Measurements from ENCODE around the gene METTL6. TPM values are rescaled to one million over a fixed set of nuclear protein-coding genes. Genes with fewer than 3 reads are reported as not detected.

METTL6 gene
- total and polyA plus RNA-seq, 10 of the 15 experiments (the other 5 are each of a cell fraction or from before 2014, with no cell fraction given), result 13.8 to 29.6 (median 20.8) TPM

GRCh38 chr3:15368561-15369135 lies 58.7 kb downstream of the METTL6 start:
- Histone ChIP-seq H3K79me2 (ENCODE audit: control insufficient read depth, insufficient read depth, low read length) (no peaks in the 10 kb centered on the region), H3K9me3 (replicated peaks; ENCODE audit: control insufficient read depth, insufficient read depth, low read length) (no peaks in the 10 kb centered on the region), H3K36me3 (ENCODE audit: control insufficient read depth in 2 of 2, insufficient read depth in 2 of 2, low read length in 1 of 2) (no peaks in the 10 kb centered on the region), H2AFZ (ENCODE audit: control insufficient read depth, low read depth, low read length) (no peak overlapping the region), H4K20me1 (ENCODE audit: control insufficient read depth, insufficient read depth) (no peaks in the 10 kb centered on the region), H3K4me1 (ENCODE audit: control insufficient read depth, insufficient read depth, low read length) (peaks cover 8% of the 10 kb centered on the region; the same call in 1 of the 2 replicates), H3K9ac (ENCODE audit: control insufficient read depth, insufficient read depth, low read length) (no peak overlapping the region), H3K27me3 (replicated peaks in 1 of 2; ENCODE audit: control insufficient read depth in 2 of 2, insufficient read depth in 2 of 2, low read length in 1 of 2) (no peaks in the 10 kb centered on the region), H3K4me2 (ENCODE audit: control insufficient read depth, insufficient read depth) (no peak overlapping the region), H3K27ac (ENCODE audit: control insufficient read depth, insufficient read depth) (no peak overlapping the region), H3K4me3 (no peak overlapping the region)
- in situ Hi-C loops (cut with MboI), result loop anchor here (25.0 kb wide), 2 partner anchors 1144 to 1544 kb away; partner anchors contain the start of gene RFTN1
- intact Hi-C loops (cut with micrococcal nuclease; ENCODE audit: unreplicated experiment), result no loop called here
- SMC1A ChIA-PET (ENCODE audit: uncharacterized antibody, unreplicated experiment), result interaction anchor here (1.3 to 2.3 kb wide), 3 partner anchors 10 to 100 kb away, joined by 4 to 8 read pairs (median 5); no protein-coding TSS in a partner anchor
- CTCF ChIA-PET, result interaction anchor here (1.2 to 3.5 kb wide), 3 partner anchors 10 to 165 kb away, joined by 5 to 16 read pairs (median 7); no protein-coding TSS in a partner anchor
- POLR2A ChIA-PET, result no interaction called here
- DNase-seq (ENCODE audit: low read depth, low spot score), result no peak
- WGBS (ENCODE audit: insufficient coverage, insufficient replicate concordance, low lambda C conversion rate, missing lambda C conversion rate), result 90% methylated on average over 6 of the region's 6 CpGs
- no peak for FAIRE-seq
- no peak for ATAC-seq
- BruUV-seq (replicated peaks), result no TSS peak
- RAD21 ChIA-PET (ENCODE audit: unreplicated experiment), result interaction anchor here (1.0 to 2.2 kb wide), 2 partner anchors 100 to 168 kb away, joined by 3 to 9 read pairs; no protein-coding TSS in a partner anchor
- no peak for TF ChIP-seq CBX5 (IDR thresholded peaks at IDR 0.05; ENCODE audit: low read depth)
- TF ChIP-seq BRCA1 (IDR thresholded peaks at IDR 0.05; ENCODE audit: low read depth, low read length), result no peak
- TF ChIP-seq ZBTB11 (CRISPR knock-in tag; IDR thresholded peaks at IDR 0.05), result no peak
- no peak for TF ChIP-seq STAT3 (IDR thresholded peaks at IDR 0.05; ENCODE audit: low read depth, low read length)
- no peak for TF ChIP-seq SMAD5 (IDR thresholded peaks at IDR 0.05; ENCODE audit: low read depth)
- TF ChIP-seq JUNB (IDR thresholded peaks at IDR 0.05), result no peak
- TF ChIP-seq SIN3A (IDR thresholded peaks at IDR 0.05; ENCODE audit: low read depth, low read length), result no peak
- TF ChIP-seq GABPA (IDR thresholded peaks at IDR 0.05; ENCODE audit: low read depth), result no peak
- TF ChIP-seq ZNF217 (IDR thresholded peaks at IDR 0.05), result no peak
- TF ChIP-seq STAT1 (conservative IDR thresholded peaks at IDR 0.05), result no peak
- TF ChIP-seq MTA2 (IDR thresholded peaks at IDR 0.05; ENCODE audit: low read depth), result no peak
- TF ChIP-seq POU2F2 (IDR thresholded peaks at IDR 0.05; ENCODE audit: borderline replicate concordance, low read depth, low read length), result no peak
- TF ChIP-seq NBN (IDR thresholded peaks at IDR 0.05), result no peak
- no peak for TF ChIP-seq SREBF2 (IDR thresholded peaks at IDR 0.05; ENCODE audit: low read length)
- no peak for TF ChIP-seq POLR2AphosphoS2 (IDR thresholded peaks at IDR 0.05; ENCODE audit: low read depth, low read length)
- no peak for TF ChIP-seq ZSCAN29 (IDR thresholded peaks at IDR 0.05)
- no peak for TF ChIP-seq RFX5 (IDR thresholded peaks at IDR 0.05; ENCODE audit: low read depth, low read length)
- TF ChIP-seq ZNF592 (IDR thresholded peaks at IDR 0.05), result no peak
- TF ChIP-seq TCF12 (IDR thresholded peaks at IDR 0.05; ENCODE audit: low read depth, low read length), result no peak
